GM12878 (cell line): ENCODE results near the gene ELAVL4. TPM values are rescaled to one million over a fixed set of nuclear protein-coding genes. Genes with fewer than 3 reads are reported as not detected.

Source experiments
- ATAC-seq: fragments of 200-7000 bp; cut with Tn5 transposase; 3 replicates; pipeline ENCODE4 v1.9.1; 2020; ENCODE audit warnings: mild to moderate bottlenecking, moderate library complexity
- BruUV-seq: library from RNA; stranded (reverse); fragments of 400-500 nt; replicated peaks from 2 replicates; lab custom pipeline; 2021; lab: Mats Ljungman, UMichigan
- CTCF ChIA-PET: fragments of 300-600 bp; sonication (Branson Sonifier 250); formaldehyde crosslinking; extraction: SDS; loops from one replicate; lab custom pipeline; 2021; ENCODE audit warnings: inconsistent platforms; lab: Yijun Ruan, JAX
- POLR2A ChIA-PET: fragments of 350-600 bp; formaldehyde crosslinking; extraction: SDS; loops from one replicate; lab custom pipeline; 2021; ENCODE audit warnings: inconsistent platforms; lab: Charles Lee
- RAD21 ChIA-PET: fragments of 300-600 bp; sonication (Branson Sonifier 250); formaldehyde crosslinking; loops from one replicate; lab custom pipeline; 2023; ENCODE audit warnings: antibody characterized with exemption; ENCODE audit not compliant: unreplicated experiment; lab: Charles Lee
- SMC1A ChIA-PET: fragments of 300-600 bp; sonication (Branson Sonifier 250); formaldehyde crosslinking; loops from one replicate; lab custom pipeline; 2023; ENCODE audit not compliant: unreplicated experiment, uncharacterized antibody; lab: Charles Lee
- DNase-seq: peaks from one replicate; pipeline ENCODE4 v3.0.0-alpha.2; 2011; ENCODE audit warnings: low read depth, low spot score
- FAIRE-seq: peaks from 3 replicates; lab custom pipeline; 2011; peaks lifted over from hg19 to GRCh38; lab: Jason Lieb, UNC
- H2AFZ ChIP-seq: 2 replicates; pipeline ENCODE4 v1.6.0; 2011; ENCODE audit warnings: low read depth, low read length, control low read depth; ENCODE audit not compliant: control insufficient read depth
- H3K27ac ChIP-seq: 2 replicates; pipeline ENCODE4 v1.5.1; 2011; ENCODE audit warnings: control low read depth; ENCODE audit not compliant: control insufficient read depth, insufficient read depth
- H3K27me3 ChIP-seq, 2 experiments: replicated peaks in 1 of 2; 2 replicates each; pipeline versions ENCODE4 v1.6.0 to v1.6.1; 2011; ENCODE audit warnings: low read length in 1 of 2; ENCODE audit not compliant: control insufficient read depth in 2 of 2, insufficient read depth in 2 of 2
- H3K36me3 ChIP-seq, 2 experiments: 2 replicates each; pipeline ENCODE4 v1.5.1; 2011; ENCODE audit warnings: low read length in 1 of 2; ENCODE audit not compliant: control insufficient read depth in 2 of 2, insufficient read depth in 2 of 2
- H3K4me1 ChIP-seq: 2 replicates; pipeline ENCODE4 v1.6.1; 2011; ENCODE audit warnings: mild to moderate bottlenecking, low read length, moderate library complexity, mixed read lengths; ENCODE audit not compliant: control insufficient read depth, insufficient read depth
- H3K4me2 ChIP-seq: 2 replicates; pipeline ENCODE4 v1.6.0; 2011; ENCODE audit warnings: control low read depth; ENCODE audit not compliant: control insufficient read depth, insufficient read depth
- H3K4me3 ChIP-seq: fragments of 200-600 bp; sonication (generic); 2 replicates; pipeline ENCODE4 v1.5.1; 2016
- H3K79me2 ChIP-seq: 2 replicates; pipeline ENCODE4 v1.6.0; 2011; ENCODE audit warnings: low read length; ENCODE audit not compliant: control insufficient read depth, insufficient read depth
- H3K9ac ChIP-seq: 2 replicates; pipeline ENCODE4 v1.8.0; 2011; ENCODE audit warnings: low read length, control low read depth, mixed read lengths; ENCODE audit not compliant: control insufficient read depth, insufficient read depth
- H3K9me3 ChIP-seq: replicated peaks from 3 replicates; pipeline ENCODE4 v1.5.1; 2011; ENCODE audit warnings: mild to moderate bottlenecking, low read length; ENCODE audit not compliant: control insufficient read depth, insufficient read depth
- H4K20me1 ChIP-seq: 2 replicates; pipeline ENCODE4 v1.6.0; 2011; ENCODE audit not compliant: control insufficient read depth, insufficient read depth
- ESRRA ChIP-seq: IDR thresholded peaks from 2 replicates; pipeline ENCODE4 v1.6.1; 2012; ENCODE audit warnings: mild to moderate bottlenecking, low read length, improper control_type of control experiment
- HDAC6 ChIP-seq: fragments of 200-600 bp; sonication (generic); IDR thresholded peaks from one replicate; pipeline ENCODE4 v1.8.0; 2017; ENCODE audit warnings: antibody characterized with exemption; ENCODE audit not compliant: unreplicated experiment
- IRF5 ChIP-seq: fragments of 450-650 bp; IDR thresholded peaks from 2 replicates; pipeline ENCODE4 v1.6.1; 2017; ENCODE audit warnings: borderline replicate concordance
- MEF2A ChIP-seq: IDR thresholded peaks from 2 replicates; pipeline ENCODE4 v1.6.1; 2011; ENCODE audit warnings: low read depth, mild to moderate bottlenecking, low read length, moderate library complexity; ENCODE audit not compliant: insufficient read depth
- NFYA ChIP-seq: IDR thresholded peaks from 2 replicates; pipeline ENCODE4 v1.6.1; 2011; ENCODE audit warnings: low read depth, mild to moderate bottlenecking, low read length, improper control_type of control experiment, borderline replicate concordance
- POLR2A ChIP-seq: IDR thresholded peaks from 2 replicates; pipeline ENCODE4 v1.6.1; 2011; ENCODE audit warnings: low read depth, mild to moderate bottlenecking, low read length
- RELA ChIP-seq: fragments of 450-650 bp; IDR thresholded peaks from 2 replicates; pipeline ENCODE4 v1.8.0; 2014; ENCODE audit warnings: borderline replicate concordance; ENCODE audit not compliant: partially characterized antibody
- SPI1 ChIP-seq: IDR thresholded peaks from 2 replicates; pipeline ENCODE4 v1.6.1; 2011; ENCODE audit warnings: low read depth, mild to moderate bottlenecking, low read length, moderate library complexity, borderline replicate concordance; ENCODE audit not compliant: insufficient read depth
- ZNF24 ChIP-seq: fragments of 450-650 bp; IDR thresholded peaks from 2 replicates; pipeline ENCODE4 v1.6.1; 2017; ENCODE audit warnings: antibody characterized with exemption, mild to moderate bottlenecking
- ZSCAN29 ChIP-seq: fragments of 450-650 bp; IDR thresholded peaks from 2 replicates; pipeline ENCODE4 v1.6.1; 2017; ENCODE audit warnings: mild to moderate bottlenecking, moderate library complexity
- WGBS: methylation state at CpG from one replicate; pipeline ENCODE4 v1.1.6; 2016; ENCODE audit warnings: low lambda C conversion rate; ENCODE audit not compliant: insufficient replicate concordance, insufficient coverage; ENCODE audit errors: missing lambda C conversion rate; 5-methylcytosine and 5-hydroxymethylcytosine counted together
- in situ Hi-C: fragments of 300-500 bp; cut with MboI; formaldehyde crosslinking; loops from 9 replicates; pipeline ENCODE4 v1.14.3; 2018; ENCODE audit warnings: mixed read lengths
- intact Hi-C: fragments of 100-400 bp; cut with micrococcal nuclease; formaldehyde crosslinking; loops from one replicate; pipeline ENCODE4 v1.14.2; 2022; ENCODE audit not compliant: unreplicated experiment
- polyA plus RNA-seq, 11 experiments: library from polyadenylated mRNA; depleted of rRNA in 4 of 11; unstranded in 6 of 11; stranded (reverse) in 5 of 11; fragments of >200 nt; fragmentation: Nextera tagmentation in 4 of 11; fragmentation: Illumina TruSeq in 1 of 11; extraction: Ambion mirVana in 4 of 11; extraction: Trizol in 1 of 11; gene quantifications; 1 replicate in 1 of 11; 2 replicates in 10 of 11; pipeline versions ENCODE4 v1.2.1 to v1.2.3, GENCODE V29; 2011 to 2016; ENCODE audit warnings: inconsistent platforms in 2 of 11, missing spikeins in 2 of 11, low read depth in 1 of 11
- total RNA-seq, 4 experiments: library from RNA; depleted of rRNA in 3 of 4; stranded (reverse); fragments of >200 nt in 3 of 4; fragmentation: Illumina TruSeq in 1 of 4; extraction: Trizol in 1 of 4; gene quantifications; 2 replicates each; pipeline versions ENCODE4 v1.2.1 to v1.2.3, GENCODE V29; 2013 to 2021
- TF ChIP-seq, protein P1 (sequence below): IDR thresholded peaks from 2 replicates; pipeline ENCODE4 v1.6.1; 2012; ENCODE audit warnings: low read length, inconsistent platforms
- TF ChIP-seq, protein P2 (sequence below): IDR thresholded peaks from 2 replicates; pipeline ENCODE4 v1.6.1; 2011; ENCODE audit warnings: mild to moderate bottlenecking, low read depth, low read length, moderate library complexity; ENCODE audit not compliant: insufficient replicate concordance
- TF ChIP-seq, protein P3 (sequence below): fragments of 450-650 bp; formaldehyde crosslinking; IDR thresholded peaks from 2 replicates; pipeline ENCODE4 v1.5.0; 2022; ENCODE audit warnings: mild to moderate bottlenecking, missing genetic modification characterization

The ELAVL4 gene
- total and polyA plus RNA-seq, 10 of the 15 experiments (the other 5 are each of a cell fraction or from before 2014, with no cell fraction given) = 0.10 to 0.53 (median 0.17) TPM; not detected in 6

DNA sequence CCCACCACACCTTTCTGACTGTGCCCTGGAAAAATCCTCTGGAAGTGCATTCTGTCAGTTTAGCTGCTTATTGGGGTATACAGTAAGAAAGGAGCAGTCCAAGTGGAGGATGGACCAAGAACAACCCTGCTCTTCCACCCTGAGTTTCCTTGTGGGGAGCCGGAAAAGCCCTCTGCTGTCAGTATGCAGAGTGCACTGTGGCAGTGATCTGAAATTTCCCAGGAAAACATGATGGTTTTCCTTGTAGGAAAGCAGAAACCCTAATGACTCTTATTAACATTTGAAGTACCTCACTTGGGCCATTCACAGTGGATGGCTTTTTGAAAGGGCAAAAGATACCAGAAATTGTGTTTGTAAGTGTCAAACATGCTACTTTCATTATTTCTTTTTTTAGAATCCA is 20.5 kb downstream of the ELAVL4 start:
- Histone ChIP-seq H3K9me3 (no peaks in the 10 kb centered on the region), H2AFZ (no peak overlapping the region), H3K4me2 (no peak overlapping the region), H3K9ac (no peak overlapping the region), H4K20me1 (no peaks in the 10 kb centered on the region), H3K79me2 (no peaks in the 10 kb centered on the region), H3K27me3 (no peaks in the 10 kb centered on the region; a peak in 1 of 4 replicates), H3K4me3 (no peak overlapping the region), H3K36me3 (no peaks in the 10 kb centered on the region), H3K4me1 (no peaks in the 10 kb centered on the region), H3K27ac (no peak overlapping the region)
- FAIRE-seq = no peak
- 59% methylated on average over 1 of the region's 1 CpG for WGBS
- in situ Hi-C loops (no loop called here), intact Hi-C loops (no loop called here)
- ChIA-PET RAD21 (no interaction called here), SMC1A (no interaction called here), CTCF (no interaction called here), POLR2A (no interaction called here)
- BruUV-seq = no TSS peak
- no peak for ATAC-seq
- DNase-seq = no peak
- TF ChIP-seq POLR2A (no peak), NFYA (no peak), SPI1 (no peak), ZNF24 (no peak), HDAC6 (no peak), ESRRA (no peak), MEF2A (no peak), RELA (no peak), ZSCAN29 (no peak), IRF5 (no peak)
- TF ChIP-seq, protein P1, sequence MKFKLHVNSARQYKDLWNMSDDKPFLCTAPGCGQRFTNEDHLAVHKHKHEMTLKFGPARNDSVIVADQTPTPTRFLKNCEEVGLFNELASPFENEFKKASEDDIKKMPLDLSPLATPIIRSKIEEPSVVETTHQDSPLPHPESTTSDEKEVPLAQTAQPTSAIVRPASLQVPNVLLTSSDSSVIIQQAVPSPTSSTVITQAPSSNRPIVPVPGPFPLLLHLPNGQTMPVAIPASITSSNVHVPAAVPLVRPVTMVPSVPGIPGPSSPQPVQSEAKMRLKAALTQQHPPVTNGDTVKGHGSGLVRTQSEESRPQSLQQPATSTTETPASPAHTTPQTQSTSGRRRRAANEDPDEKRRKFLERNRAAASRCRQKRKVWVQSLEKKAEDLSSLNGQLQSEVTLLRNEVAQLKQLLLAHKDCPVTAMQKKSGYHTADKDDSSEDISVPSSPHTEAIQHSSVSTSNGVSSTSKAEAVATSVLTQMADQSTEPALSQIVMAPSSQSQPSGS = no peak
- TF ChIP-seq, protein P2, sequence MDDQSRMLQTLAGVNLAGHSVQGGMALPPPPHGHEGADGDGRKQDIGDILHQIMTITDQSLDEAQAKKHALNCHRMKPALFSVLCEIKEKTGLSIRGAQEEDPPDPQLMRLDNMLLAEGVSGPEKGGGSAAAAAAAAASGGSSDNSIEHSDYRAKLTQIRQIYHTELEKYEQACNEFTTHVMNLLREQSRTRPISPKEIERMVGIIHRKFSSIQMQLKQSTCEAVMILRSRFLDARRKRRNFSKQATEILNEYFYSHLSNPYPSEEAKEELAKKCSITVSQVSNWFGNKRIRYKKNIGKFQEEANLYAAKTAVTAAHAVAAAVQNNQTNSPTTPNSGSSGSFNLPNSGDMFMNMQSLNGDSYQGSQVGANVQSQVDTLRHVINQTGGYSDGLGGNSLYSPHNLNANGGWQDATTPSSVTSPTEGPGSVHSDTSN = no peak
- TF ChIP-seq, protein P3, sequence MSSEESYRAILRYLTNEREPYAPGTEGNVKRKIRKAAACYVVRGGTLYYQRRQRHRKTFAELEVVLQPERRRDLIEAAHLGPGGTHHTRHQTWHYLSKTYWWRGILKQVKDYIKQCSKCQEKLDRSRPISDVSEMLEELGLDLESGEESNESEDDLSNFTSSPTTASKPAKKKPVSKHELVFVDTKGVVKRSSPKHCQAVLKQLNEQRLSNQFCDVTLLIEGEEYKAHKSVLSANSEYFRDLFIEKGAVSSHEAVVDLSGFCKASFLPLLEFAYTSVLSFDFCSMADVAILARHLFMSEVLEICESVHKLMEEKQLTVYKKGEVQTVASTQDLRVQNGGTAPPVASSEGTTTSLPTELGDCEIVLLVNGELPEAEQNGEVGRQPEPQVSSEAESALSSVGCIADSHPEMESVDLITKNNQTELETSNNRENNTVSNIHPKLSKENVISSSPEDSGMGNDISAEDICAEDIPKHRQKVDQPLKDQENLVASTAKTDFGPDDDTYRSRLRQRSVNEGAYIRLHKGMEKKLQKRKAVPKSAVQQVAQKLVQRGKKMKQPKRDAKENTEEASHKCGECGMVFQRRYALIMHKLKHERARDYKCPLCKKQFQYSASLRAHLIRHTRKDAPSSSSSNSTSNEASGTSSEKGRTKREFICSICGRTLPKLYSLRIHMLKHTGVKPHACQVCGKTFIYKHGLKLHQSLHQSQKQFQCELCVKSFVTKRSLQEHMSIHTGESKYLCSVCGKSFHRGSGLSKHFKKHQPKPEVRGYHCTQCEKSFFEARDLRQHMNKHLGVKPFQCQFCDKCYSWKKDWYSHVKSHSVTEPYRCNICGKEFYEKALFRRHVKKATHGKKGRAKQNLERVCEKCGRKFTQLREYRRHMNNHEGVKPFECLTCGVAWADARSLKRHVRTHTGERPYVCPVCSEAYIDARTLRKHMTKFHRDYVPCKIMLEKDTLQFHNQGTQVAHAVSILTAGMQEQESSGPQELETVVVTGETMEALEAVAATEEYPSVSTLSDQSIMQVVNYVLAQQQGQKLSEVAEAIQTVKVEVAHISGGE (CRISPR knock-in tag) = no peak
